GM12865 (cell line): ENCODE results near the gene PREX1.
"Not testable (repeated sequence)": the region's sequence is repeated elsewhere in the genome, so short reads cannot be mapped to it uniquely, and the experiment has no call there.

Experiments used
- DNase-seq: peaks from one replicate; pipeline ENCODE4 v3.0.0; 2010; ENCODE audit warnings: low read depth
- H3K4me3 ChIP-seq: 2 replicates; pipeline ENCODE4 v1.5.1; 2011; ENCODE audit warnings: mild to moderate bottlenecking, low read depth, low read length, control low read depth
- TF ChIP-seq, protein P1 (sequence below): IDR thresholded peaks from 2 replicates; pipeline ENCODE4 v1.5.1; 2011; ENCODE audit warnings: low read length, control low read depth, low read depth, inconsistent platforms; ENCODE audit not compliant: insufficient read depth; ENCODE audit errors: missing control alignments

PREX1 gene

DNA sequence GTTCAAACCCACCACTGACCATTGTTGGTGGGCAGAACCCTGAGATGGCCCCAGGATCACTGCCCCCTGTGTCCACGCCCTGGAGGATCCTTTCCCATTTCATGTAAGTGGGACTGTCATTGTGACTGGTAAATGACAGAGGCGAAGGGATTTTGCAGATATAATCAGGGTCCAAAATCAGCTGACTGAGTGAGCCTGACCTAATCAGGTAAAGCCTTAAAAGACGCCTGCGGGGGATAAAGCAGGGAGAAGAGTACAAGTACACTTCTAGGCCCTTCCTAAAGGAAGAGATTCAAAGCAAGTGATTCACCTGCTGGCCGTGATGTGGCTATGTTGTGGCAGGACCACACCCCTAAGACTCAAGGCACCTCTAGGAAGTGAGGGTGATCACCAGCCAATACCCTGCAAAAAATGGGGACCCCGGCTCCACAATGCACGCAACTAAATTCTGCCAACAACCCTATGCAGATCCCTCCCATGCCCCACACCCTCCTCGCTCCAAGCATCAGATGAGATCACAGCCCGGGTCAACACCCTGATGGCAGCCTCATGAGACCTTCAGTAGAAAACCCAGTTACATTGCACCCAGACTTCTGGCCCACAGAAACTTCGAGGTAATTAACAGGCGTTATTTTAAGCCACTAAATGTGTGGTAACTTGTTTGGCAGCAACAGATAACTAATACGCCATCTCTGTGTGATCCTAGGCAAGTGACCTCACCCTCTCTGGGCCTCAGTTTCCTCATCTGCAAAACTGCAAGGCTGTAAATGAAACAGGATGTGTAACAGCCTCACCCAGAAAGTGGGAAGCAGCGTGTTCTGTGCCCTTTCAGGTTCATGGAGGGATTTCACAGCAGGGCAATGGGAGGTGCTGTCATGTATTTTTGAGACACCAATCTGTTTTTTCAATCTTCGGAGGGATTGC lies 11.3 kb downstream of the PREX1 start:
- DNase-seq, result no peak
- no peak overlapping the region for H3K4me3 ChIP-seq
- TF ChIP-seq, protein P1, sequence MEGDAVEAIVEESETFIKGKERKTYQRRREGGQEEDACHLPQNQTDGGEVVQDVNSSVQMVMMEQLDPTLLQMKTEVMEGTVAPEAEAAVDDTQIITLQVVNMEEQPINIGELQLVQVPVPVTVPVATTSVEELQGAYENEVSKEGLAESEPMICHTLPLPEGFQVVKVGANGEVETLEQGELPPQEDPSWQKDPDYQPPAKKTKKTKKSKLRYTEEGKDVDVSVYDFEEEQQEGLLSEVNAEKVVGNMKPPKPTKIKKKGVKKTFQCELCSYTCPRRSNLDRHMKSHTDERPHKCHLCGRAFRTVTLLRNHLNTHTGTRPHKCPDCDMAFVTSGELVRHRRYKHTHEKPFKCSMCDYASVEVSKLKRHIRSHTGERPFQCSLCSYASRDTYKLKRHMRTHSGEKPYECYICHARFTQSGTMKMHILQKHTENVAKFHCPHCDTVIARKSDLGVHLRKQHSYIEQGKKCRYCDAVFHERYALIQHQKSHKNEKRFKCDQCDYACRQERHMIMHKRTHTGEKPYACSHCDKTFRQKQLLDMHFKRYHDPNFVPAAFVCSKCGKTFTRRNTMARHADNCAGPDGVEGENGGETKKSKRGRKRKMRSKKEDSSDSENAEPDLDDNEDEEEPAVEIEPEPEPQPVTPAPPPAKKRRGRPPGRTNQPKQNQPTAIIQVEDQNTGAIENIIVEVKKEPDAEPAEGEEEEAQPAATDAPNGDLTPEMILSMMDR, result no peak

- H3K4me3 ChIP-seq, result no peak overlapping the region
- TF ChIP-seq, protein P1, result no peak
- DNase-seq, result no peak
Measured at GRCh38 chr20:48815537-48815936, 12.3 kb downstream of the PREX1 start.

DNA sequence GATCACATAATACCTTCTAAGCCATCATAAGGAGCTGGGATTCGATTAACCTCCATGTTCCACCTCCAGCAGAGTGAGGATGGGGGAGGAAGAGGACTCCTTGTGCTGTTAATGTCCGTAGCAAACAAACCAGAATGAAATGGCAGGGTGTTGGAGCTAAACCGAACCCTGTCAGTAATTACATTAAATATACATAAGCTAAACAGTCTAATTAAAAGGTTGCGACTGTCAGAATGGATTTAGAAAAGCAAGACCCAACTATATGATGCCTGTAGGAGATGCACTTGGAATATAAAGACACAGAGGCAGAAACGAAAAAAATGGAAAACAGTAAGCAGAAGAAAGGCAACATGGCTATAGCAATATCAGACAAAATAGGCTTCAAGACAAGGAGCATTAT lies 13.2 kb downstream of the PREX1 start:
- H3K4me3 ChIP-seq, result no peak overlapping the region
- TF ChIP-seq, protein P1, result no peak
- no peak for DNase-seq

- TF ChIP-seq, protein P1, result no peak
- H3K4me3 ChIP-seq, result no peak overlapping the region
- DNase-seq, result no peak
Measured at GRCh38 chr20:48813930-48814546, 13.8 kb downstream of the PREX1 start.

DNA sequence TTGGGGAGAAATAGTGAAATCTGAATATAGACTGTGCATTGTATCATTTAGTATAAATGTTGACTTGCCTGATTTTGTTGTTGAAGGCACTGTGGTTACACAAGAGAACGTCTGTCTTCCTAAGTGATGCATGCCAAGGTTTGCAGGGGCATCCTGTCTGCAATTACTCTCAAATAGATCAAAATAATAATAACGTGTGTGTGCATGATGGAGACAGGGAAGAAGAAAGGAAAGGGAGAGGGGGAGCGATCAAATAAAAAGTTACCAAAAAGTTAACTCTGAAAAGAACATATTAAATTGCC lies 14.4 kb downstream of the PREX1 start:
- TF ChIP-seq, protein P1, result no peak
- no peak overlapping the region for H3K4me3 ChIP-seq
- DNase-seq, result no peak

DNA sequence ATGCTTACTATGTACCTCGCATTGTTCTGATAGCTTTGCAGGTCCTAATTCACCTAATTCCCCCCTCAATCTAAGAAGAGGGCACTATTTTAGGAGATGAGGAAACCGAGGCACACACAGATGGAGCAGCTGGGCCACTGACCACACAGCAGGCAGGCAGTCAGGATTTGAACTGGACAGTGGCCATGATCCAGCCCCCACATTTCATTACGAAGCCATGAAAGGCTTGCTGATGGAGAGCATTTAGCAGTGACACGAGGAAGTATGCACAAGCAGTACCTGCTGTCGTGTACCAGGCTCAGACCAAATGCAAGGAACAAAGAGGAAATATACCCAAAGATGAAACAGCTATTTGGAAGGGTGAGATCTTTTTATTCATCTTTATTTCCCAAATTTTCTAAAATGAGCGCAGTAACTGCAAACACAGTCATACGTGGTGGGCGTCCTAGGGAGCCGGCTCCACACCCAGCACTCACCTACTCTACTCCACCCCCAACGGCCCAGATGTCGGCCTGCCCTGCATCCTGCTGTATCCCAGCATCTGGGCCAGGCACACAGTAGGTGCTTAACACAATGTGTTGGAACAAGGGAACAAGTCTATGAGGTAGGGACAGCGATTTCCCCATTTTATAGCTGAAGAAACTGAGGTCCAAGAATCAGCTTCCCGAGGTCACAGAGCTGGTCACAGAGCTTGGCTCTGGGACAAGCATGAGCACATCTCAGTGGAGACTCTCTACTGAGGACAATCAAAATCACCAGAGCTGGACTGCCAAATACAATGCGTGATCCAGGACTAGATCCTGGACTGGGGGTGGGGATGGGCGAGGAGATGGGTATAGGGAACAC lies 15.0 kb downstream of the PREX1 start:
- DNase-seq, result no peak
- TF ChIP-seq, protein P1, result no peak
- H3K4me3 ChIP-seq, result no peak overlapping the region

GRCh38 chr20:48812114-48812513 lies 15.7 kb downstream of the PREX1 start:
- not testable (repeated sequence) for DNase-seq, H3K4me3 ChIP-seq
